GM21423 (cell line): ENCODE results near the gene PACRG.

Experiments used
- ATAC-seq: cut with Tn5 transposase; IDR thresholded peaks from one replicate; pipeline ENCODE4 v1.9.1; 2021; ENCODE audit warnings: mild to moderate bottlenecking, moderate library complexity; ENCODE audit not compliant: unreplicated experiment

Gene PACRG

DNA sequence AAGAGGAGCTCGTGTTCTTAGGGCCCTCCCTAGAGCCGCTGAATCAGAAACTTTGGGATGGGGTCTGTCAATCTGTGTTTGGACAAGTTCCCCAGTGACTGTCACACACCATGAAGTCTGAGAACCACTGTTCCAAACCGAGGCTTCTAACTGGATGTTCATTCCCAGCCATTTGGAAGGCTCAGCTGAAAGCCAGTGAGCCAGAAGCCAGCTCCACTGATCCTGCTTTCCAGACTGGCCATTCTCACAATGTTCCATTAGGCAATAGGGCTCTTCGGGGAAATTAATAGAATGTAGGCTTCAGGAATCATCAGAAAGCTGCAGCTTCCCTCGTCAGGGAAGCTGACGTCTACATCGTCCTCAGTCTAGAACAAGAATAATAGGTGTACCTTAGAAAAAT, 595.9 kb downstream of the PACRG start:
- no peak for ATAC-seq

DNA sequence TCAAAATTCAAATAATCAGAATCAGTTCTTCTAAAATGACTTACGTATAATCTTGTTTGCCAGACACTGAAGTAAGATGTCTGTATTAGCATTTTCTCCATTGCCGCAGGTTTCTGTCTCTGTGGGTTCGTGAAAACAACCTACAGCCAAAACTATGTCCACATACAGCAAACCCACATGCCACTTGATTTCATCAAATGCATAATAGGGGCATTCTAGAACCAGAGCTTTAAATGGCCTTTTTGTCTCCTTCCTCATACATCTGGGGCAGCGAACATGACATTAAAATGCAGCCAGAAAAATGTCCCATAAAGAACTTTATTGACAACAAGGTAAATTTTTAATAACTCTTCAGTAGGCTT, 596.5 kb downstream of the PACRG start:
- ATAC-seq, result no peak

DNA sequence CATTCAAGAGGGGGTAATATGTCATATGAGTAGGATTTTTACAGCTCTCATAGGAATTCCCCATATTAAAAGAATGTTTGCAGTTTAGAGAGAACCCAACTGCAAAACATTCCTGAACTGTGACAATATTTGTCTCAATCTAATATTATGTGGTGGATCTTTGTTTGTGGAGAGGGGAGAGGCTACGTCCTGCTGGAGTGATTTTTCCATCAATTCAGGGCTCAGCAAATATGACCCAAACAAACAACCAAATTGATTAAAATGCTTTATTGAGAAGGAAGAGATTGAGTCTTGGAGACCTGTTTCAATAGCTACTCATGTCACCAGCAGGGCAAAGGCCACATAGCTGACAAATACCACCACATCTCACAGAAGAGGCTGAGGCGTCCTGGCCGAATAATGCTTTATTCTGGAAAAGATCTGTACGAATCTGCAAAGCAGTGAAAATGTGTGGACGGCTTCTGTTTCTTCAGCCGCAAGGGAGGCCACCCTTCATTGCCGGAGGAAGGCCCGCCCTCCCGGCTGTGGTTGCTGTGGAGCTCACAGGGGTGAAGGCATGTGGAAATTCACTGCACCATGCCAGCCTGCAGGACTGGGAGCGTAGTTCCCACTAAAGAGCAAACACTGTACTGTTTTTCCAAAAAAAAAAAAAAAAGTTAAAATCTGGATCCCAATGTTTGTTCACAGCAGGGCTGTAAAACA, 597.1 kb downstream of the PACRG start:
- no peak for ATAC-seq

DNA sequence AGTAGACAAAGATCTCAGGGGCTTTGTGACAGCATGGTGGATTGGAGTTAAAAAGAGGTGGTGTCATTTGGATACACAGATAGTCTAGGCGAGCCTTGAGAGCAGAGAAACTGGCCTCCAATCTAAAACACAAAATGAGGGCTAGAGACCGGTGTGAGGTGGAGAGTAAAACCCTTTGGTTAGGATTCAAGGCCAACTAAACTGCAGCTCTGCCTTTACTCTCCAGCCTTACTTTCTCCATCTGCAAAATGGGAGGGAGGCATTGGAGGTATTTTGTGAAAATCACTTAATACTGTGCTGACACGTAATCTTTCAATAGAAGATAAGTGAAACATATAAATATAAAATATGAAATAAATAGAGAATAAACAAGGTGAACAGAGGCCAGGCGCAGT, 597.6 kb downstream of the PACRG start:
- ATAC-seq, result no peak

DNA sequence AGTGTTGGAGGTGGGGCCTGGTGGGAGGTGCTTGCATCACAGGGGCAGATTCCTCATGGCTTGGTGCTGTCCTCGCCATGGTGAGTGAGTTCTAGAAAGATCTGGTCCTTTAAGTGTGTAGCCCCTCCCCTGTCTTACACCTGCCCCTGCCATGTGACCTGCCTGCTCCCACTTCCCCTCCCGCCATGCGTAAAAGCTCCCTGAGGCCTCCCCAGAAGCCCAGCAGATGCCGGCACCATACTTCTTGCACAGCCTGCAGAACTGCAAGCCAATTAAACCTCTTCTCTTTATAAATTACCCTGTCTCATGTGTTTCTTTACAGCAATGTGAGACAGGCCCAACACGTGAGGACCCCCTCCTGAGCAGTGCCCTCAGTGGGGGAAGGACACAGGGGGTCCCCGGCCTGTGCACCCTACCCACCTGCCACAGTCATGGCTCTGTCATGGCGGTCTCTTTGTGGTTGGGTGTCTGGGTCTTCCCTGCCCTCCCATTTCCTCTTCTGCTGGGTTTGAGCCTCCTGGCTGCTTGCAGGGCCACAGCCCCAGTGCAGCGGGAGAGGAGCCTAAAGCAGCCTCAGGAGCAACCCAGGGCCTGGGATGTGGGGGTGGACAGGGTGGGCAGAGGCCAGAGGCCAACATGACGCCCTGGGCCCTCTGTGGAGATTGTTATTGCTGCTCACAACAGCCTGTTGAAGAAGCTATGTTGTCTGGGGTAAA, 599.5 kb downstream of the PACRG start:
- ATAC-seq, result no peak

DNA sequence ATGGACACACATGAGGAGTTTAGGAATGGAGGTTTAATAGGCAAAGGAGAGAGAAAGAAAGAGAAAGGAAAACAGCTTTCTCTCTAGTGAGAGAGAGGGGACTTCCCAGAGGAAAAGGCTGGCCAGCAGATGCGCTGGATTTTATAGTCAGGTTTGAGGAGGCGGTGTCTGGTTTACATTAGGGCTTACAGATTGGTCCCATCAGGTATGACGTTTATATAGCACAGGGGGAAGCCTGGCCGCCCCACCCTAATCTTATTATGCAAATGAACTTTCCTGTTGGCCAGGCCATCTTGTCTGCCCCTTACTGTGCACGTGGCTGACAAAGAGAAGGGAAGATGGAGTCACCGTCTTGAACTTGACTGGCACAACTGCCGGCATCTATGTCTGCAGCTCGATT, 600.1 kb downstream of the PACRG start:
- ATAC-seq, result no peak

DNA sequence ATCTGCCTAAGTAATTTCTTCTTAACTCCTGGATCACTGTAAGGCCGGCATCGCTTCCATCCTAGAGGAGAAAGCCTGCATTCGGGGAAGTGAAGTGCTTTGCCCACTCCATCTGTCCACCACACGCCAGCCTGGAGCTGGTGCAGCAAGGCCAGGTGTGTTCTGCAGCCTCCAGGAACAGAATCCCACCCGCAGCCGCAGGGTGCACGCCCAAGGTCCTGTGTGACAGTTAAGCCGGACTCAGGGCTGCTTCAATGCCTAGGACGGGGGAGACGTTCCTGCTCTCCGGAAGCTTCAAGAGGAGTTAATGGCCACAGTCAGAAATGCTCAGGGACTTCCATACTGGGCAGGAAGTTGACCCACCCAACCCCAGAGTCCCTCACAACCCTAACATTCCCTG, 600.6 kb downstream of the PACRG start:
- ATAC-seq, result no peak

DNA sequence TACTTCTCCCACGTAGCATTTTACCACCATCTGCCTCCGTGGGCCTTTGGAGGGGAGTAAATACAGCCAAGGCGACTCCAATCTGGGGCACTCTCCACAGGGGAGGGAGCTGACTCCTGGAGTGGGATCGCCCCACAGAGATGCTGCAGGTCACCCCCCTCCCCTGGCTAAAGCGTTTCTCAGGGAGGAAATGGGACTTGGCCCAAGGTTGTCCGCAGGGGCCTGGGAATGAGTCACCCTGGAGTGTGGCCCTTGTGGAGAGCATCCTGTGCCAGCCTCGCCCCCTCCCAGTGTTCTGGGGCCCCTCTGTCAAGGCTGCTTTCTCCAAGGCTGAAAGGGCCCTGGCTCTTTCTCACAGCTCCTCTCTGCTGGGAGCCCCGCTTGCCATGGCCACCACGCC, 602.2 kb downstream of the PACRG start:
- no peak for ATAC-seq

DNA sequence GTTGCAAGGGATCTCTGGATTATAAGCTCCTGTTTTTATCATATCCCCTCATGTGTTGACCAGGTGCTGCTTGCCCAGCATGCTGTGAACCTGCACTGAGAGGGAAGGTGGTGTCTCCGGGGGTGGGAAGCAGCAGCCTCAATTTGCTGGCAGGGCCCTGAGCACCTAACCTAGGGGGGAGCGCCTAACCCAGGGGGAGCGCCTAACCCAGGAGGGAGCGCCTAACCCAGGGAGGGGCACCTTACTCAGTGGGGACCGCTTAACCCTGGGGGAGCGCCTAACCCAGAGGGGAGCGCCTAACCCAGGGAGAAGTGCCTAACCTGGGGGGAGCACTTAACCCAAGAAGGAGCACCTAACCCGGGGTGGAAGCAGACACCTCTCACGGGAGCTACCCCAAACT, 603.5 kb downstream of the PACRG start:
- ATAC-seq, result no peak

DNA sequence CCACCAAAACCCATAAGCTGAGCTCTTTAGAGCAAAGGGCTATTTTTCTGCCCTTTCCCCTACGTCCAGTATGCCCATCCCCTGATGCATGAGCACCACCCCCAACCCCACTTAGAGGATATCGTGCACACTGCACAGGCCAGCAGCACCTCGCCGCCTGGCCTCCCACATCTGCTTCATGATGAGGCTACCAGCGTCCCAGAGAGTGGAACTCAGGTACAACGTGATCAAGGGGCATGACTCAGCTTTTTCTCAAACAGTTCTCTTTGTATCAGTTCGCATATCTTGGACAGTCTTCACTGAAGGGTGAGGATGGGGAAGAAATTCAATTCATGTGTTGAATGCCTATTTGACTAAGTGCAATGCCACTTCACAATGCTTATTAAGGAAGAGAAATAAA, 604.8 kb downstream of the PACRG start:
- no peak for ATAC-seq

DNA sequence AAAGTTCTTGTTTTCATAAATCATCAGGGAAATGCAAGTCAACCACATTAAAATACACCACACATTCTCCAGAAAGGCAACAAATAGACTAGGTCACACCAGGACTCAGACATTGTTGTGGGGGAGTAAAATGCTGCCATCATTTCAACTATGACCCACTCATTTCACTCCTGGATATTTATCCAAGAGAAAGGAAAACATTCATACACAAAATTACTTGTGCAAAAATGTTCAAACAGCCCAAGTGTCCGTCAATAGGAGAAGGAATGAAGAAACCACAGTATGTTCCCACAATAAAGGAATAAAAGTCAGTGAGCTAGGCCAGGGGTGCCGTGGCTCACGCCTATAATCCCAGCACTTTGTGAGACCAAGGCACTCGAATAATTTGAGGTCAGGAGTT, 605.3 kb downstream of the PACRG start:
- no peak for ATAC-seq

DNA sequence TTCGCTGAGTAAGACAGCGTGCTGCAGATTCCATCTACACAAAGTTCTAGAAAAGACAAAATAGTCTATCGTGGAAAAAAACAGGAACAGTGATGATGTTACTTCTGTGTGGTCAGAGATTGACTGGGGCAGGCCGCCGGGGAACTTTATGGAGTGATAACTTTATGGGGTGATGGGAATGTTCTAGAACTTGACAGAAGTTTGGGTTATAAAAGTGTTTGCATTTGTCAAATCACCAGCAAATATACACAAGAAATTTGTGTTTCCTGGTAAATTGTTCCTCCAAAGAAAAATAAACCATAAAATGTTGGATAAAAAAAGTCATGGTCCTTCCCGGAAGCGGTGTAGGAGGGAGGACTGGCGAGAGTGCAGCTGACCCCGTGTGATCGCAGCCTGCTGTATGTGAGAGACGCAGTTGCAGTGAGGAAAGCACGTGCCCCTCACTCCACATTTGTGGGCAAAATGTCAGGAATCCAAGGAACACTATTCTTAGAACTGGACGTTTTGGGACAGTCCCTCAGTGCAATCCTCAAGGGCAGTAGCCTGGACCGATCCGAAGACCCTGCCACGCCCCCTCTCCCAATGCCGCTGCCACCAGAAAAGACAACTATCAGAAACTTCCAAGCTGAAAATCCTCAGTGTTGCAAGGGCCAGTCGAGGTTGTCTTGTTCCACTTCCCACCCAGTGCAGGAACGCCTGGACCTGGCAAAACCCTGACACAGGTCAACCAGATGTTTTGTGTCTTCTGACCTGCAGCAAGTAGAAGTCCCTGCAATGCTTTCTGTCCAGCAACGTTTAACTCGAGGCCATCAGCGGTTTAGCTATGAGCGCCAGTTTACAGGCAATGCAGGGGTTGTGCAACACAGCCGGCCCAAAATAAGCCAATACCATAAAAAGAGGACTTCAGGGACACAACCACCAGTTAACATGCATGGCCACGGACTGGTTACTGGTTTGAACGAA, 606.2 kb downstream of the PACRG start:
- no peak for ATAC-seq

DNA sequence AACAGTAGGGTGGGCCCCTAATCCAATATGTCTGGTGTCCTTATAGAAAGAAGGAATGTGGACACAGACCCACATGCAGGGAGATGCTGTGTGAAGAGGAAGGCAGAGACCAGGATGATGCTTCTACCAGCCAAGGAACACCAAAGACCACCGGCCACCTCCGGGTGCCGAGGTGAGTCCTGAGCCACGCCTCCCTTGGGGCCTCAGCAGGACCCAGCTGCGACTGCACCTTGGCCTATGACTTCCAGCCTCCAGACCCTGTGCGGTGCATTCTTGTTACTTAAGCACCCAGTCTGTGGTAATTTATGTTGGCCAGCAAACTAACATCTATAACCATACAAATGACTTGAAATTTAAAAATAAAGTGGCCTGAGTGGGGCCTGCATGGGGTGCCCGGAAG, 607.3 kb downstream of the PACRG start:
- ATAC-seq, result no peak

DNA sequence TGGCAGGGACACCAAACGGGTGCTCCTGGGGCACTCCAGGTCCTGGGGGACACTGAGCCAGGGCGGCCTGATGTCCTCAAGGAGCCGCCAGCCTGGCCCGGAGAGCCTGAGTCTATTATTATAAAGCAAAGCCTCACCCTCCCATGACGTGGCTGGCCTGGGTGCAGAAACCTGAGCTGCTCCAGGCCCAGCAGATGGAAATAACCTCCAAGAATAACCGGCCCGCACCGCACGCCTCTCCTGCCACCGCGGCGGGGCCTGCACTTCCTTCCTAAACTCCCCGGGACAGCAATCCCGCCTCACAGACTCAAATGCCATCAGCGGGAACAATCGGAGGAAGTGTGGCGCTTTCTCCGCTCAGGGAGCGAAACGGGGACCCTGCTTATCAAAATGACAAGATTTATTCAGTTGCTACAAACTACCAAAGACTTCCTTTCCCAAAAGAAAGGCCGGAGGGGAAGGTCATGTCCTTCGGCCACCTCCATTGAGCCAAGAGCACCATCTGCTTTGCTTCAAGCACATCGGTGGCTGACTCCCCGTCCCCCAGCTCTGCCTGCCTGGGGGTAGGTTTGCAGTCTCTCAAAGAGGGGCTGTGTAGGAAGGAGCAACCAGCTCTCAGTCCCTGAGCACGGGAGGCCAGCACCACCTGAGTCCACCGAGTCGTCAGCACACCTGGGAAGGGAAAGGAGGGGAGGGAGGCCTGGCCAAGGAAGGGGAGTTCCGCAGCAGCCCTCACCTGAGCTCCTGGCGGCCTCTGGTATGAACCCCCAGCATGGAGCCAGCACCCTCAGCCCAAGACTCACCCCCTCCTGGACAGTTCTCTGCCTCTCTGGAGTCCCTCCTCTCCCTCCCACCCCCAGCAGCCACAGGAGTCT, 608.1 kb downstream of the PACRG start:
- ATAC-seq, result no peak

DNA sequence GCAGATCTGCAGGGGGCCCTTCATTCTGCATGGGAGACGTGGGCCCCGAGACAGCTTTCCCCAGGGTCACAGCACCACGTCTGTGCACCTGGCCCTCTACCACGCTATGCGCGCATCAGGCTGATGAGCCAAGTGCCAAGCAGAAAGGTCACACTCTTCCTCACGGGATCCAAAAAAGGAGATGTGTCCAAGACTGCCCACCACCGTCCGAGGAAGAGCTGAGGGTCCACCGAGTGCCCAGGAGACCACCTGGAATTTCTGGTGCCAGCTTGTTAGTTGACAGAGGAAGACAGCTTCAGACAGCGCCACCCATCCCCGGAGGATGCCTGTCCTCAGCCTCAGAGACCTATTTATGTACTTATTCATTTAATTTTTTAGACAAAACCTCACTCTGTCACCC, 609.2 kb downstream of the PACRG start:
- no peak for ATAC-seq

DNA sequence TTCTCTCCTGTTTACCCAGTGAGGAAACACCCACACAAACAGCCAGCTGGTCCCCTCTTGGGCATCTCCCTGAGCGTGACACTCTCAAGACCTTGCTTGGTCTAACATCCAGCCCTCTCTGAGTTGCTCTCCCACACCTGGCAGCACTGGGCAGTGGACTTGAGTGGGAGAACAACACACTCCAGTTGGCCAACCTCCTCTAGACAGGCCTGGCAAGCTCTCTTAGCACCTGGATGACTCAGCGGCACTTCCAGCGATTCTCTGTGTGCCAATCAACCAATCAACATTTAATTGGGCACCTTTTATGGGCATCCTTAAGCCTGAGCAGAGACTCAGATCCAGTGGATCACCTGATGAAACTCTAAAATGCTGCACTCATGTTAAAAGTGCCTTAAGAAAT, 610.2 kb downstream of the PACRG start:
- ATAC-seq, result no peak

DNA sequence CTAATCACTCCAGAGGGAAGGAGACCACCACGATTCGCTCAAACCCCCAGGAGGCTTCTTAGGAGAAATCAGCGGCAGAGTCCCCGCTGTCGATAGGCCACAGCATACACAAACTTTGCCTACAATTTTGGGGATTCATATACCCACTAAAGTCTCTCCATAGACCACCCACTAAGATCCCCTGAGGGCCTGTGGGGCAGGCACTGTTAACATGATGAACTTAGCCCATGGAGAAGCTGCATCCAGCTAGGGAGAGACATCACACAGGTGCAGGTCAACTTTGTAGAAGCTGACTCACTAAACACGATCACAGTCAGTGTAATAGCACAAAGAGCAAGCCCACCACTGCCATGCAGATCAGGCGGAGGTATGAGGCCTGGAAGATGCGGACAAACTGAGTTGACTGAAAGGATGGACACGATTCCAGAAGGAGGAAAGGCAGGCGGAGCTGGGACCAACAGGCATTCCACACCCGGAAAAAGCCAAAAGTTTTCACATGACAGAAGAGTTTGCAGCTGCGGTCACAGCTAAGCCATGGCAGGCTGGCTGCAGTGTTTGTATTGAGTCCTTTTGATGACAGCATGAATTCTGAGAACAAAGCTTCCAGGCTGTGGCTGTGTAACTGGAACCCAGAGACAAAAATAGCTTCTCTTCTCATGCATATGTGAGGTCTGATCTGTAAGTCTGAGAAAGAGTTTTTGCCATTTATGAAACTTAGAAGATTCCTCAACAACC, 611.1 kb downstream of the PACRG start:
- no peak for ATAC-seq

DNA sequence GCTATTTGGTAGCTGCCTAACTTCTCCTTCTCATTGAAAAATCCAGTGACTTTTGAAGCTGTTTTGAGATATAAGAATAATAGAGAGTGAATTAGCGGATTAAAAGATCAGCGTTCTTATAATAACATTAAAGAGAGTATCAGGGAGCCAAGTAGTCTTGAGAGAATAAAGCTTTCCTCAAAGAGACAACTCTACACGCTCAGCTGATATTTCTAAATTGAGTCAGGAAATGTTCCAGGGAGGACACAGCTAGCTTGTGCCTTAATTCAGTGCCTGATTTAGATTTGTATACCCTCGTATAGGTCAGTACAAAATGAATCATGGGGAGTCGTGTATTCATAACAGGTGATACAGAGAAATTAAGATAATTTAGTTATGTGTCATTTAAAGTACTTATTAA, 611.7 kb downstream of the PACRG start:
- ATAC-seq, result no peak

DNA sequence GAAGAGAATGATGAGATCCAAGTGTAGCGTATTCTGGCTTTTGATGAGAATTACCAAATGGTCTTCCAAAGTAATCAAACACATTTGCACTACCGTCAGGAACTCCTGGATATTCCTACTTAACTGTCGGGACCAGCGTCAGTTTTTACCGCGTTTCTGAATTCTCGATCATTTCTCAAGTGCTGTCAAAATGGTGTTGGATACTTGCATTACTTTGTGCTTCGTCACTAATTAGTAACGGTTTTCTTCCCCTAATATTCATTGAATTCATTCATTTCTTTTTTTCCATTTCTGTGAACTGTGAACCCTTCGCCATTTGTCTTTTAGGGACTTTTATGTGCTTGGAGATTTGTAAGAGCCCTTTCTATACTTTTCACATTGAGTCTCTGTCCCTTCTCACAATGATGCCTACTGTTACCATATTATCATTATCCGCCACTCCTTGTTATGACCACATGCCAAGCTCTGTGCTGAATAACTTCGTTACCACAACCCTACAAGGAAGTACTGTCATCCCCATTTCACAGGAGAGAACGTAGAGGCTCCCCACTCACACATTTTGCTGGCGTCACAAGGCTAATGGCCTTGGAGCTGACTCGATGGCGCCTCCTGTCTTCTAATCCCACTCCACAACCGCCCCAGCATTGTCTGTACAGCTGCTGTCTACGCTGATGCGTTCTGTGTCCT, 612.6 kb downstream of the PACRG start:
- no peak for ATAC-seq
